Loucy (cell line): ENCODE measurements around the gene TRMO.

Experiments used
- CTCF ChIP-seq: fragments of 200-600 bp; sonication (generic); conservative IDR thresholded peaks from 2 replicates; pipeline ENCODE4 v1.5.1; 2014; ENCODE audit warnings: mild to moderate bottlenecking, antibody characterized with exemption, low read length
- EZH2phosphoT487 ChIP-seq: fragments of 200-600 bp; IDR thresholded peaks from 2 replicates; pipeline ENCODE4 v1.6.1; 2018; ENCODE audit warnings: antibody characterized with exemption, mild to moderate bottlenecking, moderate library complexity, borderline replicate concordance

- TF ChIP-seq CTCF (peak; percentile 95), EZH2phosphoT487 (no peak)
Observed at GRCh38 chr9:97921959-97922724, at the start of gene TRMO.
